Measurements from ENCODE around the gene RPS6KA1. TPM values are rescaled to one million over a fixed set of nuclear protein-coding genes. Genes with fewer than 3 reads are reported as not detected.
"Not testable (repeated sequence)": the region's sequence is repeated elsewhere in the genome, so short reads cannot be mapped to it uniquely, and the experiment has no call there.

Gene RPS6KA1
- polyA plus RNA-seq, 3 donors = 116 to 189 (median 188) TPM

GRCh38 chr1:26500488-26501175 lies 28.9 kb upstream of the RPS6KA1 start:
- H3K4me3 ChIP-seq (replicated peaks in 1 of 3; ENCODE audit: low read depth in 2 of 3, low read length in 3 of 3) = peak overlapping the region; percentile 73 to 95 (median 86)
- no peaks in the 10 kb centered on the region for H3K36me3 ChIP-seq (replicated peaks in 1 of 2; ENCODE audit: control insufficient read depth in 1 of 2, insufficient read depth in 2 of 2, low read length in 2 of 2)
- H3K4me2 ChIP-seq (replicated peaks; ENCODE audit: extremely low read depth, low read length, poor library complexity, severe bottlenecking) = peak overlapping the region; percentile 96
- peak overlapping the region; percentile 86 for H3K9ac ChIP-seq (ENCODE audit: insufficient read depth, low read length, poor library complexity, severe bottlenecking)
- peaks cover 17 to 22% of the 10 kb centered on the region in 2 donors for H3K4me1 ChIP-seq (ENCODE audit: control insufficient read depth in 1 of 2, insufficient read depth in 2 of 2, low read length in 2 of 2)
- H3K27ac ChIP-seq (ENCODE audit: low read depth in 1 of 2, low read length in 2 of 2) = peak overlapping the region; percentile 69 to 91
- Mint-ChIP-seq H3K27ac (peak overlapping the region; percentile 87 to 97 (median 93)), H3K27me3 (ENCODE audit: low read depth in 3 of 3) (peaks cover 0 to 9% (median 0%) of the 10 kb centered on the region in 3 donors), H3K4me3 (peak overlapping the region; percentile 85 to 91), H3K4me1 (peaks cover 20% of the 10 kb centered on the region), H3K9me3 (no peaks in the 10 kb centered on the region), H3K36me3 (no peaks in the 10 kb centered on the region)
- no peaks in the 10 kb centered on the region for H4K20me1 ChIP-seq (ENCODE audit: insufficient read depth, low read length)
- peaks cover 7% of the 10 kb centered on the region for H3K79me2 ChIP-seq (ENCODE audit: insufficient read depth, low read length)
- H2AFZ ChIP-seq (ENCODE audit: insufficient read depth, low read depth, low read length, poor library complexity, severe bottlenecking) = peak overlapping the region; percentile 99
- under 1% methylated on average over 71 of the region's 74 CpGs for WGBS (ENCODE audit: insufficient coverage)
- DNase-seq = peak; percentile 73 to 77 (median 75)
- intact Hi-C loops (cut with micrococcal nuclease) = loop anchor here (2.0 to 5.0 kb wide), 3 partner anchors 28 to 288 kb away; partner anchors contain the start of gene HMGN2 (in 1 of the 2)
- peak; percentile 63 for TF ChIP-seq CTCF (IDR thresholded peaks at IDR 0.05)
- H3K9me3 ChIP-seq (replicated peaks in 1 of 2; ENCODE audit: control insufficient read depth in 1 of 2, insufficient read depth in 1 of 2, low read length in 2 of 2) = no peaks in the 10 kb centered on the region
- no peaks in the 10 kb centered on the region for H3K27me3 ChIP-seq (ENCODE audit: control insufficient read depth in 2 of 2, insufficient read depth in 2 of 2, low read length in 2 of 2)

GRCh38 chr1:26510711-26511110 lies 18.9 kb upstream of the RPS6KA1 start:
- H3K27me3 ChIP-seq (ENCODE audit: control insufficient read depth in 2 of 2, insufficient read depth in 2 of 2, low read length in 2 of 2); H3K4me3 ChIP-seq (replicated peaks in 1 of 3; ENCODE audit: low read depth in 2 of 3, low read length in 3 of 3); H3K36me3 ChIP-seq (replicated peaks in 1 of 2; ENCODE audit: control insufficient read depth in 1 of 2, insufficient read depth in 2 of 2, low read length in 2 of 2); H3K9me3 ChIP-seq (replicated peaks in 1 of 2; ENCODE audit: control insufficient read depth in 1 of 2, insufficient read depth in 1 of 2, low read length in 2 of 2); intact Hi-C loops (cut with micrococcal nuclease); H3K27ac ChIP-seq (ENCODE audit: low read depth in 1 of 2, low read length in 2 of 2); H3K9me3 Mint-ChIP-seq; H3K4me1 Mint-ChIP-seq; H3K27me3 Mint-ChIP-seq (ENCODE audit: low read depth in 3 of 3); H3K36me3 Mint-ChIP-seq; H3K79me2 ChIP-seq (ENCODE audit: insufficient read depth, low read length); H3K4me3 Mint-ChIP-seq; DNase-seq; H4K20me1 ChIP-seq (ENCODE audit: insufficient read depth, low read length); H3K9ac ChIP-seq (ENCODE audit: insufficient read depth, low read length, poor library complexity, severe bottlenecking); H3K4me2 ChIP-seq (replicated peaks; ENCODE audit: extremely low read depth, low read length, poor library complexity, severe bottlenecking); H3K4me1 ChIP-seq (ENCODE audit: control insufficient read depth in 1 of 2, insufficient read depth in 2 of 2, low read length in 2 of 2); H3K27ac Mint-ChIP-seq; H2AFZ ChIP-seq (ENCODE audit: insufficient read depth, low read depth, low read length, poor library complexity, severe bottlenecking): not testable (repeated sequence)
- 100% methylated on average over 1 of the region's 2 CpGs for WGBS (ENCODE audit: insufficient coverage)

DNA sequence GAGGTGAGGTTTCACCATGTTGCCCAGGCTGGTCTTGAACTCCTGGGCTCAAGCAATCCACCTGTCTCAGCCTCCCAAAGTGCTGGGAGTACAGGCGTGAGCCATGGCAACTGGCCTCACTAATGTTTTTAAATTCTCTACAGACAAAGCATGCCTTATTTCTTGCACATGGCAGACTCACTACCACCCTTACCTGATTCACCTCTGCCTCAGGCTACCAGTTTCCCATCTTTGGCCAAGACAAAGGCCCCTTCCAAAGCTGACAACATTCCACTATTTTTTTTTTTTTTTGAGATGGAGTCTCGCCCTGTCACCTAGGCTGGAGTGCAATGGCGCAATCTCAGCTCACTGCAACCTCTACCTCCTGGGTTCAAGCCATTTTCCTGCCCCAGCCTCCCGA lies 13.7 kb upstream of the RPS6KA1 start:
- H3K4me2 ChIP-seq (replicated peaks; ENCODE audit: extremely low read depth, low read length, poor library complexity, severe bottlenecking); H3K27me3 Mint-ChIP-seq (ENCODE audit: low read depth in 3 of 3); H3K27ac Mint-ChIP-seq; intact Hi-C loops (cut with micrococcal nuclease); H3K9ac ChIP-seq (ENCODE audit: insufficient read depth, low read length, poor library complexity, severe bottlenecking); H3K4me3 Mint-ChIP-seq; H3K4me1 Mint-ChIP-seq; H3K36me3 Mint-ChIP-seq; H3K79me2 ChIP-seq (ENCODE audit: insufficient read depth, low read length); DNase-seq; H3K4me1 ChIP-seq (ENCODE audit: control insufficient read depth in 1 of 2, insufficient read depth in 2 of 2, low read length in 2 of 2); H3K36me3 ChIP-seq (replicated peaks in 1 of 2; ENCODE audit: control insufficient read depth in 1 of 2, insufficient read depth in 2 of 2, low read length in 2 of 2); H3K9me3 Mint-ChIP-seq; H4K20me1 ChIP-seq (ENCODE audit: insufficient read depth, low read length); H3K27ac ChIP-seq (ENCODE audit: low read depth in 1 of 2, low read length in 2 of 2); H3K27me3 ChIP-seq (ENCODE audit: control insufficient read depth in 2 of 2, insufficient read depth in 2 of 2, low read length in 2 of 2); H3K9me3 ChIP-seq (replicated peaks in 1 of 2; ENCODE audit: control insufficient read depth in 1 of 2, insufficient read depth in 1 of 2, low read length in 2 of 2); H2AFZ ChIP-seq (ENCODE audit: insufficient read depth, low read depth, low read length, poor library complexity, severe bottlenecking); H3K4me3 ChIP-seq (replicated peaks in 1 of 3; ENCODE audit: low read depth in 2 of 3, low read length in 3 of 3): not testable (repeated sequence)
- 100% methylated on average over 1 of the region's 4 CpGs for WGBS (ENCODE audit: insufficient coverage)

Measured in CD14-positive monocyte (primary cell).